Activated gamma-delta T cell treated with Interleukin-2 at 50 U/mL for 16 hours (primary cell): ENCODE measurements around the gene CIROP.
A peak's percentile ranks its signal among the peaks of the same experiment; 100 is the strongest.

Source experiments
- DNase-seq: peaks from one replicate; pipeline ENCODE4 v3.0.0-alpha.2; 2020

Gene CIROP

DNA sequence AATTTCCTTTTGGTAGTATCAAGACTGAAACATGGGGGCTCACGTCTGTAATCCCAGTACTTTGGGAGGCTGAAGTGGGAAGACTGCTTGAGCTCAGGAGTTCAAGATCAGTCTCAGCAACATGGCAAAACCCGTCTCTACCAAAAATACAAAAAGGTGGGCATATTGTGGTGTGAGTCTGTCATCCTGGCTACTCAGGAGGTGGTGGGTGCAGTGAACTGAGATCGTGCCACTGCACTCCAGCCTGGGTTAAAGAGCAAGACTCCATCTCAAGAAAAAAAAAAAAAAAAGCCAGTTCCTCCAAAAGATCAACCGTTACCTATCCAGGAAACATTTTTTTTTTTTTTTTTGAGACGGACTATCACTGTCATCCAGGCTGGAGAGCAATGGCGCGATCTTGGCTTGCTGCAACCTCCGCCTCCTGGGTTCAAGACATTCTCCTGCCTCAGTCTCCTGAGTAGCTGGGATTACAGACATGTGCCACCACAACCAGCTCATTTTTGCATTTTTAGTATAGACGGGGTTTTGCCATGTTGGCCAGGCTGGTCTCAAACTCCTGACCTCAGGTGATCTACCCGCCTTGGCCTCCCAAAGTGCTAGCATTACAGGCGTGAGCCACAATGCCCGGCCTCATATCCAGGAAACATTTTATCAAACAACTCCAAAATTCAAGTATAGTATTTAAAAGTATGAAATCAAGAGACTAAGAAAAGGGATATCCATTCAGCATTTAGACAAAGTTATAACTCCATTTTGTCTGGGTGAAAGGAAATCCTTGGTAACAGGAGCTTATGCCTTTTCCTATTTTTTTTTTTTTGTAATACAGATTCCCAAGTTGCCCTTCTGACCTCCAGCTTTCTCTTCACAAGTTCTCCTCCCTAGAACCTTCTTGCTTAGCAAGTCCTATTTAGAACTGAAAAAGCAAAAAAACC, 13.2 kb downstream of the CIROP start:
- no peak for DNase-seq

DNA sequence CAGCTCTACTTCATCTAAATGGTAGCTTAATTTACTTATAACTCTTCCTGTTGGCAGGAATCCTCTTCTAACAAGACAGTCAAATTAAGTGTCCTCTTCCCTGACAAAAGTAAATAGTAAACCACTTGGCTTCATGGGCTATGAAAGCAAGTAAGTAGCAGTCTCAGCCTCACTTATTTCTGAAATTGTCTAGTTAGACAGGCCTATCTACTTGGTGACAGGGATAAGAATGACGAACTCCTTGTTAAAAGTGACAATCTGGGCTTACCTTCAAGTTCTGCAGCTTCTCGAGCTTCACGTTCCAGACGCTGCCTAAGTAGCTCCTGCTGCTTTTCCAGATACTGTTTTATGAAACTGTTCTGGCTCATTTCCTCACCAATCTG, 14.5 kb downstream of the CIROP start:
- no peak for DNase-seq

DNA sequence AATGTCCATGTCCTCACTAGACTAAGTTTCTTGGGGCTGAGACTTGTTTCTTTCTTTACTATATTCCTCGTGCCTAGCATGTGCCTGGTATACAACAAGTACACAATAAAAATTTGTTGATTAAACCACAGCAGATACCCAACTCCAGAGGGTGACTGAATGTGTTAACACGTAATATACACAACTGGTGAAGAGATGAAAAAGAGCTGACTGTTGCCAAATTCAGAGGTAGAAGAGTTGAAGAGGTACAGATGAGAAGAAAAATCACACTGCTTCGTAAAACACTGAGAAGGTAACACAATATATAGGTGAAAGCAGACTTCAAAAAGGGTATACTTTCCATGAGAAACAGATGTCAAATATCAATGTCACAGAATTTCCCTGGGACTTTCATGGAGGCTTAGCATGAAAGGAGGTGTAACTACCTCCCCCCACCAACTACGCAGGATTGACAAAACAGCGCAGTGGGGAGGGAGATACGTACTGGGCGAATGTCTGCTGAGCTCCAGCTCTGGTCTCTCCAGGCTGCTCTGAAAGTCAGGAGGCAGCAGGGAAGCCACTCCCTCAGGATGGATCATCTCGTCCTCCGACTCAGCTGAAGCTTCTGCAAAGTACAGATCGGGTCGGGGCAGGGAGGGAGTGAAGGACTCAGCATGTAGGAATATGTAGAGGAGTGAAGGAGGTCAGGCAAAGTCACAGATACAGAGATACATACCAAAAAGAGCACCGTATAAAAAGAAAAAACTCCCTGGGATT, 15.1 kb downstream of the CIROP start:
- DNase-seq, result no peak

DNA sequence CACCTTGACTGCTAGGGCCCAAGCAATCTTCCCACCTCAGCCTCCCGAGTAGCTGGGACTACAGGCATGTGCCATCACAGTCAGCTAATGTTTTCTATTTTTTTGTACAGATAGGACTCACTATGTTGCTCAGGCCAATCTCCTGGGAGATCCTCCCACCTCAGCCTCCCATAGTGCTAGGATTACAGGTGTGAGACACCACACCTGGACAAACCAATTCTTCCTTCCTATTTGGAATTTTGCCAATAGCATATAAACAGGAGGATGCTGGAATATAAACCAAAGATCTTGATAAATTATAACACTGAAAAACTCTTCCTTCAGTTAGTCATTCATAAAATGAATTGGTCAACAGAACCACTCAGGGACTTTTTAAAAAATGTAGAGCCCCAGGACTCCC, 18.2 kb downstream of the CIROP start:
- no peak for DNase-seq

DNA sequence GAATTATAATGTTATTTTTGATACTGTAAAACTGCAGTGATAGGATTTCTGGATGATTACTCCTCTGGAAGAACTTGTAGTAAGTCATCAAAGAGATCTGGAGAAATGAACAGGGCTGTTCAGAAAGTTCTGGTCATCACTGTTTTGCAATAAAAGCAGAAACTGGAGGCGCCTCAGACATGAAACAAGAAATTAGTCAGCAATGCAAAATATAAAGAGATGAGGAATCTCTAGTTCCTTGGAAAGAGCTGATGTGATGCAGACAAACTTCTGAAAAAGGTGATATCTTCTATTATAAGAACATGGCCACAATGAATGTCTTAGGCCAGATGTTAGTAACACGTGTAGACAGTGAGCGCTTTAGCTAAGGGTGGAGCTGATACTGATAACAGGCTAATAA, 19.3 kb downstream of the CIROP start:
- DNase-seq, result no peak

DNA sequence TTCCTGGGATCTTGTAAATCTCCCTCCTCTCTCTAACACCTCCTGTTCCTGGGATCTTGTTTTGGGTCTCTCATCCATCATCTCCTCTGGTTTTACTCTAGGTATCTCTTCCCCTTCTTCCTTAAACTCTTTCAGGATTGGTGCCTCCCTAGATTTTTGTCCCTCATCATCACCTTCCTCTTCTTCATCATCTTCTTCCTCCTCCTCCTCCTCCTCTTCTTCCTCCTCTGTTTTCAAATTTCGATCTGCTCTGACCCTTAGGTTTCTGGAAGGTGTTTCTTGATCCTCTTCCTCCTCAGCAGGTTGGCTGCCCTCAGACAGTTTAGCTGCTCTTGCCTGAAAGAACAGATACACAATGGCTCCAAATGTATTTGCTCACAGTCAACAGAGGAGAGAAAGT, 24.3 kb downstream of the CIROP start:
- DNase-seq, result no peak

DNA sequence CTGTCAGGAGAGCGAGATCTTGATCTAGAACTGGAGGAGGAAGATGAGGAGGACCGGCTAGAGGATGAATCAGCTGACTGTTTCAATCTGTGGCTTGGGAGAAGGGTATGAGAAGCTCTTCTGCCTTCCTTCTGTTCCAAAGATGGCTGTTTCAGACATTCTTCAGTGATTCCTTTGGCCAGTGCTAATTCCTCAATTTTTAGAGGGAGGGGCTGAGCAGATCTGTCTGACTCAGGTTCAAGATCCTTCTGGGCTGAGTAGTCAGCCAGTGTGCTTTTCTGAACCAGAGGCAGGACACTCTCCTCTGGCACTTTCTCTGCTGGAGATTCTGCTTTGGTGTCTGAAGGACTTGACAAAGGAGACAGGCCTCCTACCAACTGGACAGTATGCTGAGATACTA, 25.1 kb downstream of the CIROP start:
- DNase-seq, result no peak

DNA sequence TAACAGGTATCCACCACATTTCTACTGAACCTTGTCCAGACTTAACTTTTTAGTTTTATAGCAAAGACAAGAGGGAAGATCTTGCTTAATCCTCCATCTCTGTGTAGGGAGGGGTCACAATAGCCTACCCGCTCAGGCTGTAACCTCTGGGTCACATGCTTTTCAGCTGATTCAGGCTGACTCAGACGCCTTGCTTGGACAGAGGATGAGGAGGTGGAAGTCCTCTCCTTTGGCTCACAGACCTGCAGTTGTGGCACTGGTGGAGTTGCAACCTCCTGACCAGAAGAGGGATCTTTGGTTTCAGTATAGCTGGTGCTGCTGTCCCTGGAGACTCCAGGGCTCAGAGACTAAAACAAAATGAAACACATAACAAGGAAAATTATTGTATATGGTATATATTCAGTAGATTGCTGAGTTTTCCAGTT, 26.1 kb downstream of the CIROP start:
- no peak for DNase-seq

DNA sequence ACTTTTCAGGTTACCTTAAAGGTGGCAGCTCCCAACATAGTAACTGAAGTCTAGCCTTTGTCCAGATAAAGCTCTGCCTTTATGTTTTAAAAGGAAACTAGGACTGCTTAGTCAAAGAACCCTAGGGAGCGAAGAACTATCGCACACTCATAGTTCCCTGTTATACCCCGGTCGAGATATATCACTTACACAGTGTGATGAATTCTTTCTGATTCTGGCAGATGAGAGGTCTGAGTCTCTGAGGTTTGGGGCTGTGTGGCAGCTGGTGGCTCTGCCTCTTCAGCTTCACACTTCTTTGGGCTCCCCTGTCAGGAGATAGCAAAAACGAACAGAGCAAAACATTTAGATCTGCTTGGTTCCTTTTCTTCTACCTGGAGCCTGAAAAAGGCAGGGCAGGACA, 26.8 kb downstream of the CIROP start:
- no peak for DNase-seq

DNA sequence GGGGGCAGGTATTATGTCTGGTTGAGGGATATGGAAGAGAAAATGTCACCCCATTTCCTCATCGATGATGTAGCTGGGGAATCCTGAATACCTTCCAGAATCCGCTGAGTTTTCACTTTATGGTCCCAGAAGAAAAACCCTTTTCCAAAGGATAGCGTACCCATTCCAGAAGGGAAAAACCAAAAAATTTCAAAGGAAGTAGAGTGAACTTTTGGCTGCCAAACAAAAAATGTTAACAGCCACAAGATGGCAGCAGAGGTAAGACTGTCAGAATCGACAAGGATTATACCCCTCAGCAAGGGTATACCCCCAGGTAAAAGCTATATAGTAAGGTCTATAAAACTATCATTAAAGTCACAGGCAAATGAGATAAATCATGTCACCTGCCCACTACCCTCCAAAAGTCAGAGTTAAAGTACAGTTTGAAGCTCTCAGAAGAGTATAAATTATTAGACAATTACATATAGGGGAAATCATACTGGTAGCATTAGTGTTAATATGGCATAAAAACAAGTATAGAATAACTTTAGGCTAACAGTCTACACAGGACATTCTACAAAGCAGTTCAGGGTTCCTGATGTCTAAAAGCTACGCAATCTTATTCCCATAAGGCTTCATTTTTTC, 27.9 kb downstream of the CIROP start:
- no peak for DNase-seq

DNA sequence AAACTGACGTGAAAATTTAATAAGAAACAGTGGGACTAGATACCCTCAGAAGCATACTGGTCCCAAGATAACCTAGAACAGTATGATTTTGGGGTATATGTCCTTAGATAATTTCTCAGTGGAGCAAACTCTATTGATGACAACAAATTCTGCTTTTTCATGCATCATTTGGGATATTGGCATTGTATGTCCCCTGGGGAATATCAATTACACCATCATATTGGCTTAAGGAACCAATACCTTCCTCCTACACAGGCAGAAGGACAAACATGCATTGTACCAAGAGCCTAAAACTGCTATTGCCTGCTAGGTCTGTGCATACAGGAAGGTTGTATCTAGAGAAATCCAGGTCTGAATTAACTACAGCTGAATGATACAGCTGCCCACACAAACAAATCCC, 29.9 kb downstream of the CIROP start:
- DNase-seq, result no peak

DNA sequence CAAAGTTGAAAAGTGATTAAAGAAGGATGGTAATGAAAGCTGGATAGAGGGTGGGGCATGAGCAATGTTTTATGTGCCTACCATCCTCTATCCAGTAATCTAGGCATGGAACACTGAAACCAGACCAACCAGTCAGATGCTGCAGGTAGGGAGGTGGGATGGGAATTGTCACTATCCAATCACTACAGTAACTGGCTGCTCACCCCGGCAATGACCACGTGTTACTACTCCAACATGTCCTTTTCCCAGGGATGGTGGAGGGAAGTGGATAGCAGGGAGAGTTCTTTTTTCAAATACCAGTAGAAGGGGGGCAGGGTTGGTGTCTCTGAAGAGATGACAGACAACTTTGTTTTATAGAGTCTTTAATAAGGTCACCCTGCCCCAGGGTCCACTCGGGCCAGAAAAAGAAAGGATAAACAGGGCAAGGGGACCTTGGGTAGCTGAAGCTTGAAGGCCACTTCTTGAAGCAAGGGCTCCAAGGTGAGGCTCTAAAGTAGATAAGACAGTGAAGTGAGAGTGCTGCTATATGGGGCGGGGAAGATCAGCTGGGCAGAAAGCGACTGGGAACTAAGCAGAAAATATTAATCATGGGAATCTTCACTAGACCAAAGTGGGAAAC, 32.8 kb downstream of the CIROP start:
- DNase-seq, result no peak

DNA sequence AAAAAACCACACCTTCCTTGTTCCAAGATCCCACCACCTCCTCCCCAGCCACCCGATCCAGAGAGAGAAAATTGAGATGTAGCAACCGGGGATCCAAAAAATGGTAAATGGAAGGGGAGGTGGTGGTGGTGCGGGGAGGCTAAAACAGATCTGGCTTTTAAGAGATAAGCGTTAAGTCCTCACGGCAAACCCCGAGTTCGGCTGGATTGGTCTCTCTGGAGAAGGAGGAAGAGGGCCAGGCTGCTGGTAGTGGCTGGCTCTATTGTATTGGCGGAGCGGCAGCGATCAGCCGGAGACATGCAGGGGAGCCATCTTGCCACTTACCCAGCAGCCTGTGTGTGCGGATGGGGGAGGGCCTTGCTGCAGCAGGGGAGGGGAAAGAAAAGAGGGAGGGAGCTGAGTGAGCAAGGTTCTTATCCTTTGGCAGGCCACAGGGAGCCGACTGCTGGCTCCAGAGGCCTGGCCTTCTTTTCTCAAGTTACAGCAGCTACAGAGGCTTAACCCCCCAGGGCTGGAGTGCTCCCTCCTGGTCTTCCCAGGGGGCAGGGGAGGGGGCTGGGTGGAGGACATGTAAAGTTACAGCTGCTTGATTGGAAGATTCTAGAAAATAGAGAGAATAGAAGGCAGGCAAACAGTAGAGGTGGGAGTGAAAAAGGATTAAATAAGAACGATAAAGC, 33.4 kb downstream of the CIROP start:
- DNase-seq, result peak; percentile 65

DNA sequence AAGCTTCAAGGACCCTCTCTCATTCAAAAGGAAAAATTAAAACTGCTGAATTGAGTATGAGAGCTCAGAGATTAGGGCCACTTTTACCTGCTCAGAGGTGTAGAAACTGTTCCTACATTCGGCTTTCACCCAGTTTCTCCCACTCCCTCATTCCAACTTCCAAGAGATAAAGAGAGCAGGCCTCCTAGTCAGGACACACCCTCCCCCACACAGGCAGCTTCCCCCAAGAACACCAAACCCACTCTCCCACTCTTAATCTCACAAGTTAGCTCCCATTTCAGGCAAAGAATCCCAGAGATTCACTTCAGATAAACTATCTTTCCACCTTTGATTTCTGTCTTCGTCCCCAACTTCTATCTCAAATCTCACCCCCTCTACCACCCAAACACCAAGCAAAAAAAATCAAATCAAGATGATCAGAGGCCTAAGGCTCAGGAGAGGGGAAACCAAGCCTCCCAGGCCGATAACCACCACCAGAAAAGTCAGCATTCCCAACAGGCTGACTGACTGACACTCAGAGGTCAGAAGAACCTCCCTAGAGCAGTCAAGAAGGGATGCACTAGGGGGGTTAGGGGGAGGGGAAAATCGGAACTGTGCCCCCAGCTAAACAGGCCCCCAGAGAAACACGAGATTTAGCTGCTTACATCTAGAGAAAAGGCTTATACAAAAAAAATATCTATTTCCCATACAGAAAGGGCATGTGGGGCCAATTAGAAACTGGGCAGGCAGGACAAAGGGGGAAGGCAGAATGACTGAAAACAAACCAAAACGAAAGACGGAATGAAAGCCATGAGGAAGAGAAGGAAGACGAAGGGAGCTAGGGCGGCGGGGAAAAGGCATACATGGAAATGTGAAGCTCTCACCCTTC, 34.3 kb downstream of the CIROP start:
- DNase-seq, result no peak

DNA sequence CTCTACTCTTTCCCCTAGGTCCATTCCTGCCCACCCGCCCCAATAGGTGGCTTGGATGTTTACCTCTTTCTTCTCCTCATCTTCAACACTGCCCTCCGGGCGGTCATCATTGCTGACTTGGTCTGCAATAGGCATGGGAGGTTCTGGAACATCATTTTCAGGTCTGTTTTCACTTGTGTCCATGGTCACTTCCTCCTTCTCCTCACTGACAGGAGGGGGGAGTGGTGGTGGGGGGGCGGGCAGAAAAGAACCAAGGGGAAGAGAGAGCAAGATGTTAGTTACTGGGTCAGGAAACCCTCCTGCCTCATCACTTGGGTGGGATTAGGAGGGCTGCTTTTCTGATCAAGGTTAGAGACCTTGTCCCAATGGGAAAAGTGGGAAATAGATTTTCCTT, 35.4 kb downstream of the CIROP start:
- DNase-seq, result no peak

DNA sequence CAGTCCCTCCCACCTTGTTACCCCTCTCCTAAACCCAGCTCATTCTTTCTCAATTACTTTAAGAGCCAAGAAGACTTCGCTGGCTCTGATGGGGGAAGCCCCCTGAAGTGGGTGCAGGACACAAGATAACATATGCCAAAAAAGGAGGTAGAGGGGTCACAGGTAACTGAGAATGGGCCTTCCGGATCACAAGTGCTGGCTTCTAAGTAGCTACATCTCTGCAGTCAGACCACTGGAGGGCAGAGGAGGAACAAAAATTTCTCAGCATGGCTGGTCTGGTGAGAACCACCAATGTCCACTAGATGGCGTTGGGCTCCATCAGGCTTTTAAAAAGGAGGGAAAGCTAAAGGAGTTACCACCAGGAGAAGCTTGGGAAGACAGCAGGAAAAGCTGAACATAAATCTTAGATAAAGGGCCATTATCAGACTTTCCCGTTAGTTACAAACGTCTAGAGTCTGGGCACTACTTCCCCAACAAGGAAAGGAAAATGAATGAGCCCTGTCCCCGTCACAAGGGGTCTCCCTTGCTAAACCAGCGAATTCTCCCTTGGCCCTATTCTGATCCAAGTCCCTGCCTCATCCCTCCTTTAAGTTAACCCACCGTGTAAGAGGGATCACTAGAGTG, 35.9 kb downstream of the CIROP start:
- peak; percentile 70 for DNase-seq

DNA sequence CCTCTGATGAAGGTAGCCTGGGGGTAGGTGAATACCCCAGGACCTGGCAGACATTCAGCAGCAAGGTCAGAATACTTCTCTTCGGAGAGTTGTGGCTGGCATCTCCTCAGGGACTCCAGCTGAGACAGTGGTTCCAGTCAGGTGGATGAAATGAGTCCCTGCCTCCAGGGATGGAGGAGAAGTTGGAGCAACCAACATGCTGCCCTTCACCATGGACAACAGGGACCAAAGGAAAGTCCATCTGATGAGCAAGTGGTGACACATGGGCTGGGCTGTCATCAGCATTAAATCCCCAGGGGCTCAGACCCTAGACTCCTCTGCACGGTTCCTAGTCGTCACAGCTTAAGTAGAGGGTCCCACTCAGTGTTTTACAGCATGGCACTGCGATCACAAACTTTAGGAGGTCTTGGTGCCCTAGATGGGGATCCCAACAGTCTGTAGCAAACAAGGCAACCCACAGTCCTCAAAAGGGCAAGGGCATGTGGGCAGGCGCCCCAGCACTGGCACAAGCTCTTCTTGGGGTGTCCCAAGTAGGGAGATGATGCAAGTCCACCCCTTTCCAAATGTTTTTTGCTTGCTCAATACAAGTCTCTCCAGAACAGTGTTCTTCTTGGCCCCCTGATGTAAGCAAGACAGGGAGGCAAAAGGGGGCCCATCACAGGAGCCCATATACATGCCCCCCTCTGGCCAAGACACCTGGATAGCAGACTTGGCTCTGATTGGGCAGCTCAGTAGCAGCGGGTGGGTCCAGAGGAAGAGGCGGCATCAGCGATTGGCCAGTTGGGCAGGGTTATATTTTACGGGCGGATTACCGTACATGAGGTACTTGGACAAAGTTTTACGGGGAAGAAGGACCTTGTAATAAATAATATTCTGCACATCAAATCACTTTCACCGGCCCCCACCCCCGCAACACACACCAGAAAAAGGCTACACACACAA, 36.7 kb downstream of the CIROP start:
- DNase-seq, result no peak

DNA sequence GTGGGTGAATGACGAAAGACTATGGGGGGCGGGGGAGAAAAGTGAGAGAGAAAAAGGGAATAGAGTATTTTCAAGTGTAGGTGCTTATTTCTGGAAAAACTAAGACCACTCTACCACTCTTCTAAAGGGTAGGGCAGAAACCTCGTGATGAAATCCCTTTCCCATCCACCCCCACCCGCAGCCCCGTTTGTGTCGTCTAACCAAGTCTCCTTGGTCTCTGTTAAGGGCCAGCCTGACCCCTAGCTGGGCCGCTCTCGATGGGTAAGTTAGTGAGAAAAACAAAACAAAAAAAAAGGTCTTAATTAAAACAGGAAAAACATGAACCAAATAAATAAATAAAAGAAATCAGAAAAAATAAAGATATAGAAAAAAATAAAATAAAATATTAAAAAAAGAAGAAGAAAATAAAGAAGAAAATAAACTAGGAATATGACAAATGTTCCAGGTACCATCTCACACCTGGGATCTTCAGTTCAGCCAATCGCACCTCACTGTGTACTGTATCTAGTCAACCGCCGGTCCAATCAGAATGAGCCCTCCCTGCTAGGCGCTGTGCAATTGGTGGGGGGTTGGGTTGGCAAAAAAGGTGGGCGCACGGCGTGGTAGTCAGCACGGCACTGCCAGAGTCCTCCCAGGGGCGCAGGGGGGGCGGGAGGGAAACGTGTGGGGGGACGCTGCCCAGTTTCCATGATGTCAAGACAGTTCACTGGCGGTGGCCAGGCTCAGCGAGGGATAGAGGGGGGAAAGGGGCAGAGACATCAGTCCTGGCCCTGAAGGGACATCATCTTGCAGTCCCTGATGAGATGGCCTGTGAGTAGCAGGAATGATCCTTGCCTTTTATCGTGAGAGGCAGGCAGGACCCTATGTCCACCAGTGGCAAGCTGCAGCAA, 37.7 kb downstream of the CIROP start:
- no peak for DNase-seq

DNA sequence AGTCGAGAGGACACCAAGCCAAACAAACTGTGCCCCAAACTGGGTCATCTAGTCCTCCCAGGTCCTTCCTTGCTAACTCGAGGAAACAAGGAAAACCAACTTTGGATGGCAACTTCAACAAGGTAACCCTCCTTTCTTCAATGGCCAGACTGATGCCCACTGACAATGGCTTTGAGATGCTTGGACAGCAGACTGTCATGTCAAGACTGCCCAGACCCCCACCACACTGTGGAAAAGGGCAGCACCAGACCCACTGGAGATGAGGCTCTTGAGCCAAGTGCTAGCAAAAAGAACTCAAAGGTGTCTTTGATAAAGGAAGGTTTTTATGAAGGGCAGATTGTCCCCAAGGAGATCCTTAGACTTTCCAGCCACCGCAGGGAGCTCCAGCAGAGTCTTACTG, 38.4 kb downstream of the CIROP start:
- no peak for DNase-seq
